Measurements from ENCODE around the gene NEURL1B. TPM values are rescaled to one million over a fixed set of nuclear protein-coding genes. Genes with fewer than 3 reads are reported as not detected.

The NEURL1B gene
- total and polyA plus RNA-seq, 2 donors (not counting 1 experiment from before 2014, with no cell fraction given): 0.06 to 0.17 TPM

DNA sequence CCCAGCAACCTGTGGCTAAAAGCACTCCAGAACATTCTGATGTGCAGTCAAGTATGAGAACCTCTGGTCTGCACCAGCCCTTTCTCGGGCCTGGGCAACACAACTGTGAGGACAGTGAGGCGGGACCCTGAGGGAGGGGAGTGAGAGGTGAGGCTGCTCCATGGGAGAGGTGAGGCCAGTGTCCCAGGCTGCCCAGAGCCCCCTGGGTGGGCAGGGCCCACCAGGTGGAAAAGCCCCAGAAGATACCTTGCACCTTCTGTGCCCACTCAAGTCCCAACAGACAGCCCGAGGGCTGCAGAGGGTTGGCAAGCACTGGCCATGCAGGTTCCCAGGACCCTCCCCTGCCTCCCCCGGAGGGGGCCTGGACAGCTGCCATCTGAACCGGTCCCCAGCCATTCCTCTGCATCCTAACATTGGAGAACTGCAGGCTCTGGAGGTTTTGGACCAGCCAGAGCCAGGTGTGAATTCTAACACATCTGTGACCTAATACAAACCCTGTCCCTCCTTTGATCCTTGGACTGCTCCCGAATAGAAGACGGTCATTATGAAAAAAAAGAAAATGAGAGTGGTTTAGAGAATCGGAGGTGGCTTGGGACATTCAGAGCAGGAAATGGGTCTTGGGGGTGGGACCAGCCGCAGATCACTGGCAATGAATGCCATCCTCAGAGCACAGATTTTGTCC, 72.9 kb downstream of the NEURL1B start:
- Histone ChIP-seq H3K4me2 (replicated peaks; ENCODE audit: low read depth, low read length, poor library complexity, severe bottlenecking) (no peak overlapping the region), H3K79me2 (ENCODE audit: control insufficient read depth, insufficient read depth, low read length) (no peaks in the 10 kb centered on the region), H4K20me1 (ENCODE audit: control insufficient read depth, insufficient read depth, low read length, poor library complexity, severe bottlenecking) (no peaks in the 10 kb centered on the region), H3K27ac (ENCODE audit: low read length in 2 of 2) (no peak overlapping the region), H3K36me3 (replicated peaks in 1 of 2; ENCODE audit: control extremely low read depth in 1 of 2, control insufficient read depth in 1 of 2, extremely low read depth in 1 of 2, insufficient read depth in 2 of 2, low read length in 1 of 2) (no peaks in the 10 kb centered on the region), H3K27me3 (replicated peaks in 1 of 4; ENCODE audit: control extremely low read depth in 1 of 4, control insufficient read depth in 3 of 4, insufficient read depth in 4 of 4, low read length in 3 of 4) (peaks cover 0 to 4% (median 0%) of the 10 kb centered on the region in 4 experiments), H2AFZ (ENCODE audit: insufficient read depth, low read depth, low read length, poor library complexity, severe bottlenecking) (no peak overlapping the region), H3K9ac (ENCODE audit: low read length) (no peak overlapping the region), H3K4me1 (ENCODE audit: control insufficient read depth in 2 of 2, insufficient read depth in 2 of 2, low read length in 2 of 2) (peaks cover 7% of the 10 kb centered on the region in 2 donors), H3K9me3 (ENCODE audit: control extremely low read depth in 1 of 3, control insufficient read depth in 2 of 3, insufficient read depth in 1 of 3, low read length in 2 of 3) (no peaks in the 10 kb centered on the region), H3K4me3 (ENCODE audit: control extremely low read depth in 1 of 5, extremely low read depth in 1 of 5, insufficient read depth in 1 of 5, low read depth in 2 of 5, low read length in 4 of 5) (no peak overlapping the region)
- no peak overlapping the region for H3K27ac Mint-ChIP-seq
- intact Hi-C loops (cut with micrococcal nuclease): loop anchor here (1.0 to 2.0 kb wide), 3 partner anchors 218 to 491 kb away; partner anchors contain the start of gene RPL26L1
- no peak overlapping the region for H3K4me3 Mint-ChIP-seq
- CTCF ChIA-PET: interaction anchor here (0.7 to 8.3 kb wide), 47 partner anchors 8 to 436 kb away, joined by 3 to 368 read pairs (median 5); partner anchors contain the start of genes ATP6V0E1, DUSP1 and RPL26L1
- no peaks in the 10 kb centered on the region for H3K9me3 Mint-ChIP-seq (ENCODE audit: insufficient read depth)
- H3K4me1 Mint-ChIP-seq: peaks cover 10% of the 10 kb centered on the region
- POLR2A ChIA-PET: interaction anchor here (0.5 to 1.2 kb wide), 3 partner anchors 58 to 277 kb away, joined by 3 to 6 read pairs (median 4); partner anchors contain the start of gene DUSP1
- H3K27me3 Mint-ChIP-seq: peaks cover 24% of the 10 kb centered on the region
- WGBS (ENCODE audit: insufficient coverage): 82% methylated on average over 7 of the region's 9 CpGs
- no peak for DNase-seq
- ATAC-seq (ENCODE audit: low read depth): no peak
- TF ChIP-seq, protein P1, sequence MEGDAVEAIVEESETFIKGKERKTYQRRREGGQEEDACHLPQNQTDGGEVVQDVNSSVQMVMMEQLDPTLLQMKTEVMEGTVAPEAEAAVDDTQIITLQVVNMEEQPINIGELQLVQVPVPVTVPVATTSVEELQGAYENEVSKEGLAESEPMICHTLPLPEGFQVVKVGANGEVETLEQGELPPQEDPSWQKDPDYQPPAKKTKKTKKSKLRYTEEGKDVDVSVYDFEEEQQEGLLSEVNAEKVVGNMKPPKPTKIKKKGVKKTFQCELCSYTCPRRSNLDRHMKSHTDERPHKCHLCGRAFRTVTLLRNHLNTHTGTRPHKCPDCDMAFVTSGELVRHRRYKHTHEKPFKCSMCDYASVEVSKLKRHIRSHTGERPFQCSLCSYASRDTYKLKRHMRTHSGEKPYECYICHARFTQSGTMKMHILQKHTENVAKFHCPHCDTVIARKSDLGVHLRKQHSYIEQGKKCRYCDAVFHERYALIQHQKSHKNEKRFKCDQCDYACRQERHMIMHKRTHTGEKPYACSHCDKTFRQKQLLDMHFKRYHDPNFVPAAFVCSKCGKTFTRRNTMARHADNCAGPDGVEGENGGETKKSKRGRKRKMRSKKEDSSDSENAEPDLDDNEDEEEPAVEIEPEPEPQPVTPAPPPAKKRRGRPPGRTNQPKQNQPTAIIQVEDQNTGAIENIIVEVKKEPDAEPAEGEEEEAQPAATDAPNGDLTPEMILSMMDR (IDR thresholded peaks at IDR 0.05): no peak
- TF ChIP-seq EZH2 (IDR thresholded peaks at IDR 0.05; ENCODE audit: borderline replicate concordance, insufficient read depth, low read depth, low read length, poor library complexity, severe bottlenecking): no peak

Measured in B cell (primary cell).